DMS114 treated with DMSO at 0.1 percent for 48 hours (cell line): ENCODE data around the gene LCMT2.
"Not testable (repeated sequence)": the region's sequence is repeated elsewhere in the genome, so short reads cannot be mapped to it uniquely, and the experiment has no call there.

Experiments used
- DNase-seq: peaks from one replicate; lab custom pipeline; 2025; ENCODE audit not compliant: unreplicated experiment; lab: John Stamatoyannopoulos, UW

LCMT2 gene

GRCh38 chr15:43316016-43316970, 14.1 kb downstream of the LCMT2 start:
- DNase-seq, result no peak

DNA sequence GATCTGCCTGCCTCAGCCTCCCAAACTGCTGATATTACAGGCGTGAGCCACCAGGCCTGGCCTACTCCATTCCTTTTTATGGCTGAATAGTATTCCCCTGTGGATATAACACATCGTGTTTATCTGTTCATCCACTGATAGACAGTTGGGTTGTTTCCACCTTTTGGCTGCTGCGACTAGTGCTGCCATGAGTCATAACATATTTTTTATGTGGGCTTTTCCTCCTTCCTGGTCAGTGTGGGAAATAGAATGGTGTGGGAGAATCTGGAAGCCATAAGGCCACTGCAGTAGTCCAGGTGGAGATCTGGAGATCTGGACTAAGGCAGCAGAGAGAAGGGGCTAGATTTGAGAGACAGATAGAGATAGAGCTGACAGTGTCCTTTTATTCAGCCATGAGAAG, 16.2 kb downstream of the LCMT2 start:
- no peak for DNase-seq

- DNase-seq, result no peak
Measured at GRCh38 chr15:43312378-43312777, 18.0 kb downstream of the LCMT2 start.

DNA sequence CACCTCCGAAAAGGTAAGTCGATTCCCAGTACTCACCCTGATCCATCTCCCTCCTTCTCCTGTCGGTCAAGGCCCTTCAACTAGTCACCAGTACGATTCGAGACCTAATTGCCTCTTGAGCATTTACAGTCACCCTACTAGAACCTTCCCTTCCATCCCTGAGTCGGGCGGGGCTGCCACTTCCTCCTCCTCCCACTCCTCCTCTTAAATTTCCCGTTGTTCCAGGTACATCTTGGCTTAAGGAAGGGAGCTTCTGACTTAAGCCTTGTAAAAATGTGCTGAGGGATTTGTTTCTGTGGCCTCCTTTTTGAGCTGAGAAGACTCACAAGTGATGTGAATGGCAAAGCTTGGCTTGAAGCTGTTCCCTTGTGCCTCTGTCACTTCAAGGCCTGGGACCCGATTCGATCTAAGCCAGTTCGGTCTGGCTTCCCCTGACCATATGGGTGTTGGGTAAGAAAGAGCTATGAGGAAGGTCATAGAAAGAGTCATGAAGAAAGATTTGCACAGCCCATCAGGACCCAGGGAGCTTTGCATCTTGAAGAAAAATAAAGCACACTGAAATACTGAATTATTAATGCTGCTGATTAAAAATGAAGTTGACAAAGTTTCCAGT, 28.1 kb downstream of the LCMT2 start, which contains the start of gene TGM7:
Gene TGM7, minus strand, starts transcription at position 51 of the 613 bp plus-strand sequence.
- DNase-seq, result no peak

GRCh38 chr15:43299884-43300283, 30.5 kb downstream of the LCMT2 start:
- no peak for DNase-seq

GRCh38 chr15:43299411-43299810, 31.0 kb downstream of the LCMT2 start:
- no peak for DNase-seq

- DNase-seq, result no peak
Measured at GRCh38 chr15:43294091-43294706, 36.2 kb downstream of the LCMT2 start.

GRCh38 chr15:43293432-43293831, 36.9 kb downstream of the LCMT2 start:
- DNase-seq, result no peak

DNA sequence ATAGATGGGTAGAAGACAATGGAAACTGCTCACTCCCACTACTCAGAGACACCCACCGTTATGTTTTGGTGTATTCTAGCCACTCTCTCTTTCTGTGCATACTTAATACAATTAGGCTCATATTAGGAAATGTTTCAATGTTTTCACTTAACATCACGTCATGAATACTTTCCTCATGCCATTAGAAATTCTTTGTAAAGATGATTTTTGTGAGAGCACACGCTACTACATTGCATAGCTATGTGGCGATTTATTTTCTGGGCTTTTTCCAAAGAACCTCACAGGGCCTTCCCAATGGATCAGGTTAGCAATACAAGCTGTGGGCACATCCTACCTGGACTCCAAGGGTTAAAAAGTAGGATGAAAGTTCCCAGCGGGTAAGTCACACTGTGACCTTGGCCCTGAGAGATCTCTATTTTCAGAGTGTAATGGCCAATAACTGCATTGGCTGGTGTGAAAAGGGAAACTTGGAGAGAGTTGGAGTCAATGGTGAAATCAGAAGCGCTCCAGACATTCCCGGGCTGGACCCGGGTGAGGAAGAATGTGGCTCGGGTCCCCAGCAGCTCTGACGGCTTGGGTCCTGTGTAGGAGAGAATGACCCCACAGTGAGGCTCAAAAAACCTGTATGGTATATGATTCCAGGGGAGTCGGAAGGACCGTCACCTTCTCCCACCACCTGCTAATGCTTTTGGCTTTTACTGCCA, 37.8 kb downstream of the LCMT2 start:
- DNase-seq, result no peak

- not testable (repeated sequence) for DNase-seq
Measured at GRCh38 chr15:43289656-43290055, 40.7 kb downstream of the LCMT2 start.

GRCh38 chr15:43287254-43287653, 43.1 kb downstream of the LCMT2 start:
- DNase-seq, result no peak

GRCh38 chr15:43286074-43286473, 44.3 kb downstream of the LCMT2 start:
- DNase-seq, result no peak

DNA sequence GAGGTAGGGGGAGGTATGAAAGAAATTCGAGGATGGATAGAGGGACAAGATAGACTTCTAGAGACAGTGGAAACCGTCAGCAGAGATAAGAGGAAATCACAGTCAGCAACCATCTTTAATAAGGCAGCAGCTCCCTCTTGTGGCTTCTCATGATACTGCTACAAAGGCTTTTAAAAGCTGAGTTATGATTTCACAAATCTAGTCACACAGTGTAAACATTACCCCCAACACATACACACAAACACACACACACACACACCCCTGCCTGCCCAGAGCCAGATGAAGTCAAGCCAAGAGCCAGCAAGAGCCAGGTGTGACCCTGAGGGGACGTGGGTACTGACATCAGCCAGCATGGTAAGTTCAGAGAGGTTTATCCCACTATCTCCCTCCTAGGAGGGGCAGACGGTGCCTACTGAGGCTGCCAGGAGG, 44.8 kb downstream of the LCMT2 start:
- DNase-seq, result peak; percentile 67

GRCh38 chr15:43283526-43283925, 46.8 kb downstream of the LCMT2 start:
- no peak for DNase-seq

DNA sequence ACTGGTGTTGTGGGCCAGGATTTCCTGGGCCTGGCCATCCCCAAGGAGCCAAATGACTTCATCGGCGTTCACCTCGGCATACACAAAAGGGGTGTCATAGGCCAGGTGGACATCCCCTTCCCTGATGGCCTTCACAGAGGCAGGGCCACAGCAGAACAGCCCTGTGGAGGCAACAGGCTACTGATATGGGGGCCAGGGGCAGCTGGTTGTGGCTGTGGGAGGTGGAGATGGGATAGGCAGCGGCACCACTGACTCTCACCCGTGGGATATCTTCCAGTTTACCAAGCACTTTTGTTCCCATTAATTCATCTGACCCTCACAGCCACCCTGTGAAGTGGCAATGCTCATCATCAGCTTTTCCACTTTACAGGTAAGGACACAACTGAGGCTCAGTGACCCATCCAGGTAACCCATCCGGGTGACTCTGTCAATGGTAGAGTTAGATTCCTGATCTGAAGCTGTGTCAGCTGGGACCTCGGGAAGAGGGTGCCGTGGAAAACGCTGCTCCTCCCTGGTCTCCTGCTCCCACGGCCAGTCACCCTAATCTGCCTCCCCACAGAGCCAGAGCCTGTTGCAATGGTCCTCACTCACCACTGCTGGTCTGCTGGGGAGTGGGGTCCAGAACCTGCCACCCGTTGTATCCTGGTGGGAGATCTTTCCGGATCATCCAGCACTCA, 48.3 kb downstream of the LCMT2 start:
- DNase-seq, result no peak

DNA sequence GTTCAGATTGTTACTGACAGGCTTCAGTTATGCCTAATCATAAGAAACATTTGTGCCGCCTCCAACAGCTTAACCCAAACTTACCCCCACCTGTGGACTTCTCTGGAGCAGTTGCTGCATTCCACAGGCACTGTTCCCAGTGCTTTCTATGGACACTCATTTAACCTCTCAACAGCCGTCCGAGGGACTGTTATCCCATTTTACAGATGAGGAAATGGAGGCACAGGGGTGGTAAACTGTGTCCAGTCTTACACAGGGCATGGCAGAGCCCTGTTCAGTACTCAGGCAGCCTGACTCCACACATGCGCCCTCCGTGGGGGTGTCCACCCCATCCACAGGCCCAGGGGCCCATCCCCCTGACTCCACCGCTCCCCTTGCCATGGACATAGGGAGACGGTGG, 49.4 kb downstream of the LCMT2 start:
- no peak for DNase-seq

GRCh38 chr15:43279496-43279895, 50.9 kb downstream of the LCMT2 start:
- DNase-seq, result no peak

- no peak for DNase-seq
Measured at GRCh38 chr15:43278869-43279268, 51.5 kb downstream of the LCMT2 start.

- DNase-seq, result no peak
Measured at GRCh38 chr15:43277901-43278300, 52.5 kb downstream of the LCMT2 start.

GRCh38 chr15:43277231-43277823, 53.0 kb downstream of the LCMT2 start:
- no peak for DNase-seq
